Hippocampal formation (tissue), 2 donors: ENCODE data around the gene UBA52.
A peak's percentile ranks its signal among the peaks of the same experiment; 100 is the strongest.
"Not testable (repeated sequence)": the region's sequence is repeated elsewhere in the genome, so short reads cannot be mapped to it uniquely, and the experiment has no call there.

ENCODE experiments used
- DNase-seq, 2 donors: peaks; one replicate each; lab custom pipeline; 2025; lab: John Stamatoyannopoulos, UW

The UBA52 gene

DNA sequence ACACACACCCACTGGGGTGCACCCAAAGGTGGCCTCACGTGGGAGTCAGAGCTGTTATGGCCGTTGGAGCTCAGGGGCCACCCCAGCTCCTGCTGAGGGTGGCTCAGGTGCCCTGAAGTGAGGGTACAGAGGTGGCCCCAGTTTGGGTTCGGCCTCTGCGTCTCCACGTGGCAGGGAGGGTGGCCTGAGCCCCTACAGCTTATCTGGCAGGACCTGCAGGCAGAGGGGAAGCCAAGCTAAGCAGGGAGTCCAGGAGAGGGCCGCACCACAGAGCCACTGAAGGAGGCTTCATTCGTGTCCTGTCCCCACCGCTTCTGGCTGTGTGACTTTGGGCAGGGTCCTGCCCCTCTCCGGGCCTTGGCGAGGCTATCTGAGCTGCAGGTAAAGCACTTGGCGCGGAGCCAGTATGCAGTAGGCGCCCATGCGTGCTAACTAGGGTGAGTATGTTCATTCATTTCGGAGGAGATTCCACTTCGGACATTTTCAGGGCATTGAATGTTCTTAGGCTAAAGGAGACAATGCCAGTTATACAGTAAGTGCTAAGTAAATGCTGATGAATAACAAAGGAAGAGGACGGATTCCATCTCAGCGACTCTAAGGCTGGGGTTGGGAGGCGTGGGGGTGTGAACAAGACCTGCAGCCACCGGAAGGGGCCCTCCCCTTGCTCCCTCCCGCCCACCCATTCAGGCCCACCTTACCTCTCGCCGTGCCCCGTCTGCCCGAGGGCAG is 21.9 kb downstream of the UBA52 start:
- no peak for DNase-seq

DNA sequence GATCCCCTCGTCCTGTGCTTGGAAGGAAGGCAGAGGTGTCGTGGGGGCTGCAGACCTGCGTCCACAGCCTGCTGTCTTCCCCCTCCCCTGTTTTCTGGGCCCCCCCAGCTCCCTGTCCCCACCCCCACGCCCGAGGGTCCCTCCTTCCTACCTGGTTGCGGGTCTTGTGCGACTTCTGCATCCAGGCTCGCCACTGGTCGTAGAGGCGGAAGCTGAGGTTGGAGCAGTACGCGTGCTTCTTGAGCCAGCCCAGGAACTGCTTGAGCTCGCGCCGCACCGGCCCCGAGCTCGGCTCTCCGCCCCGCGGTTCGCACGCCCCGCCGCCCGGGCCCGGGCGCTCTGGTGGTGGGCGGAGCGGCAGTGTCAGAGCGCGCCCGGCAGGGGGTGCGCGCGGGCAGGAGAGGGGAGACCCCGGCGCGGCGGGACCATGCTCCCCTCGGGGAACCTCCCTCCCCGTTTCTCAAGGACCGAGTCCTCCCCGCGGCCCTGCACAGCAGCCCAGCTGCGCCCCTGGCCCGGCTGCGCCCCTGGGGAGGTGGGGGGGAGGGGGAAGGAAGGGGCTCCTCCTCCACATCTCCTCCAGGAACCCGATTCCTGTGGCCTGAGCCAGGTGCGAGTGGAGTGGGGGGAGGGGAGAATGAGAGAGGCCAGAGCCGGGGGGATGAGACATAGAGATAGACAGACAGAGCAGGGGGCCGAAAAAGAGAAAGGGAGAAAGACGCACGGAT is 22.6 kb downstream of the UBA52 start:
- peak in 1 of 2 donors; percentile 24 for DNase-seq

GRCh38 chr19:18594824-18595373 is 23.2 kb downstream of the UBA52 start:
- DNase-seq: no peak

- DNase-seq: no peak
Measured at GRCh38 chr19:18595475-18595874, 23.8 kb downstream of the UBA52 start.

DNA sequence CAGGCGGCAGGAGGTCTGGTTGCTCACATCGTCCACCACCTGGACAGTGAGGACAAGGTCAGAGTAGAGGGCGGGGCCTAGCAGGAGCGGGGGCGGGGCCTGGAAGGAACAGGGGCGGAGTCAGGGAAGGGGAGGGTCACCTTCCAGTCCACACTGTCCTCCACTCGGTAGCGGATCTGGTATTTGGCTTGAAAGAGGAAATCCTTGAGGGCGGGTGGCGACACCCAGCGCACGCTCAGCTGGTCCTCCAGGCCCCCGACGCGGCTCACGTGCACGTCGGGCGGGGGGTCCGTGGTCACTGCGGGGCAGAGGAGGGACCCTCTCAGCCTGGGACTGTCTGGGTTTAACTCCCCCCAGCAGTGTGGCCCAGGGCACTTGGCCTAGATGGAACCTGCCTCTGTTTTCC is 25.1 kb downstream of the UBA52 start:
- DNase-seq: no peak

DNA sequence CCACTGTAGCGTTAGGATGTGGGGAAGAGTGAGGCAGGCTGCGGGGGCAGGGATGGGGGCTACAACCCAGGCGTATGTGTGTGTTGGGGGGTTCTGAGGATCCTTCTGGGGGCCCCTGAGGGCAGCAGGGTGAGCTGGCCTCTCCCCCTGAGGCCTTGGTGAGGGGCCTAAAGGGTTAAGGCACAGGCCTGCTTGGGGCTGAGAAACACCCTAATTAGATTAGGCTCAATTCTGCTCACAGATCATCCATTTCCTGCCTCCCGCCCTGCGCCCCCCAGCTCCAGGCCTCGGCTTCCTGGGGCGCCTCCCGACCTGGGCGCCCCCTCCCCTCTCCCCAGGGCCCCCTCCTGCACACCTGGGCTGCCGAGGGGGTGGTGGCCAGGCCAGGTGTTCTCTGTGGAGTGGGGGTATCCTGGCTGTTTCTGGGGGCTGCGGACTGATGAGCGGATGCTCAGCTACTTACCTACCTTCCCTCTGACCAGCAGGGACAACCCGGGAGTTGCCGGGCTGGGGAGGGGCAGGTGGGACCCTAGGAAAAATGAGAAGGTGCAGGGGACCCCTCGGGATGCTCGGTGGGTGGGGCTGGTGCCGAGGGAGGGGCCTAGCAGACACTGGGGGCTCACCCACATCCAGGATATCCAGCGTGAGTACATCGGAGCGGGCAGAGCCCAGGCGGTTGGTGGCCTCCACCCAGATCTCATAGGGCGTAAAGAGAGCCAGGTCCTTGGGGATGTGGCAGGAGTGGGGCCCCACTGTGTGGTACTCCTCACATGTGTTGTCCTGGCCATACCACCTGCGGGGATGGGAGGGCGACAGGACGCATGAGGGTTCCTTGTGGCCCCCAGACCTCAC is 26.4 kb downstream of the UBA52 start:
- DNase-seq: no peak

- DNase-seq: no peak
Measured at GRCh38 chr19:18599485-18599884, 27.8 kb downstream of the UBA52 start.

DNA sequence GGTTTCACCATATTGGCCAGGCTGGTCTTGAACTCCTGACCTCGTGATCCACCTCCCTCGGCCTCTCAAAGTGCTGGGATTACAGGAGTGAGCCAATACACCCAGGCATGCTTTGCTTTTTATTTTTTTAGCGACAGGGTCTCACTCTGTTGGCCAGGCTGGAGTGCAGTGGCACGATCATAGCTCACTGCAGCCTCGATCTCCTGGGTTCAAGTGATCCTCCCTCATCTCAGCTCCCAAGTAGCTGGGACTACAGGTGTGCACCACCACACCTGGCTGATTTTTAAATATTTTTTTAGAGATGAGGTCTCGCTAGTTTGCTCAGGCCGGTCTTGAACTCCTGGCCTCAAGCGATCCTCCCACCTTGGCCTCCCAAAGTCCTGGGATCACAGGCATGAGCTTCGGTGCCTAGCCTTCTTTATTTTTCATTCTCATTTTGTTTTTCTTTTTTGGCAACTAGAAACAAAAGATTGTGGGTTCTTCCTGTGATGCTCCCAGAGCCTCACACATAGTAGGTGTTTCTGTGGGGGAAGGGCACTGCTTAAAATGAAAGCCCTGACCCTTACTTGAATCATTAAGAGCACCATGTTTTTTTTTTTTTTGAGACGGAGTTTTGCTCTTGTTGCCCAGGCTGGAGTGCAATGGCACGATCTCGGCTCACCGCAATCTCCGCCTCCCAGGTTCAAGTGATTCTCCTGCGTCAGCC is 29.2 kb downstream of the UBA52 start:
- not testable (repeated sequence) for DNase-seq

GRCh38 chr19:18601875-18602274 is 30.2 kb downstream of the UBA52 start:
- no peak for DNase-seq

DNA sequence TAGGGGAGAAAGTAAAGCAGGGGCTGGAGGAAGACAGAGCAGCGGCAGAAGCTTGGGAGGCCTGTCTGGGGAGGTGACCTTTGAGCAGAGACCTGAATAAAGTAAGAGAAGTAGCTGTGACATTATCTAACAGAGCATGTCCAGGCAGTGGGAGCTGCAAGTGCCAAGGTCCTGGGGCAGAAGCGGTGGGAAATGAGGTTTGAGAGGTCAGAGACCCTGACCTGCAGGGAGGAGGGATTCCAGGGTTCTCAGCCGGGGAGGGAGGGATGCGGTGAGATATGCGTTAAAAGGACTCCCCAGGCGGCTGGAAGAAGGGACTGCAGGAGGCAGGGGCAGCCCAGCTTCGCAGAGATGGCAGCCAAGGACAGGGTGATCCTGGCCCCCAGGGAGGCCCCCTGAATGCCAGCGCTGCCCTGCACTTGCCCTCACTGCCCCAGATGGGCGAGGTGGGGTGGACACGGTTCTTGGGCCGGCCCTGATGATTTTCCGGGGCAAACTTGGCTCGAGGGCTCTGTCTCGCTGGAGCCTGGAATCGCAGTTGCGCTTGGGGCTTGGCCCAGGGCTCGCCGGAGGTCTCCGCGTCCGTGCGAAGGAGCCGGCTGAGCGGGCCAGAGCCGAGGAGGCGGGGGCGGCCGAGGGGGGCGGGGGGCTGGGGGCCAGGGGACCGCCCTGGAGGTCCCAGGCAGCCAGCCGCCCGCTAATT is 31.7 kb downstream of the UBA52 start:
- DNase-seq: no peak

- DNase-seq: no peak
Measured at GRCh38 chr19:18603958-18604819, 32.5 kb downstream of the UBA52 start.

GRCh38 chr19:18604820-18605159 is 33.1 kb downstream of the UBA52 start:
- DNase-seq: no peak

GRCh38 chr19:18605196-18605545 is 33.5 kb downstream of the UBA52 start:
- no peak for DNase-seq

GRCh38 chr19:18605546-18606280 is 34.1 kb downstream of the UBA52 start:
- DNase-seq: no peak

DNA sequence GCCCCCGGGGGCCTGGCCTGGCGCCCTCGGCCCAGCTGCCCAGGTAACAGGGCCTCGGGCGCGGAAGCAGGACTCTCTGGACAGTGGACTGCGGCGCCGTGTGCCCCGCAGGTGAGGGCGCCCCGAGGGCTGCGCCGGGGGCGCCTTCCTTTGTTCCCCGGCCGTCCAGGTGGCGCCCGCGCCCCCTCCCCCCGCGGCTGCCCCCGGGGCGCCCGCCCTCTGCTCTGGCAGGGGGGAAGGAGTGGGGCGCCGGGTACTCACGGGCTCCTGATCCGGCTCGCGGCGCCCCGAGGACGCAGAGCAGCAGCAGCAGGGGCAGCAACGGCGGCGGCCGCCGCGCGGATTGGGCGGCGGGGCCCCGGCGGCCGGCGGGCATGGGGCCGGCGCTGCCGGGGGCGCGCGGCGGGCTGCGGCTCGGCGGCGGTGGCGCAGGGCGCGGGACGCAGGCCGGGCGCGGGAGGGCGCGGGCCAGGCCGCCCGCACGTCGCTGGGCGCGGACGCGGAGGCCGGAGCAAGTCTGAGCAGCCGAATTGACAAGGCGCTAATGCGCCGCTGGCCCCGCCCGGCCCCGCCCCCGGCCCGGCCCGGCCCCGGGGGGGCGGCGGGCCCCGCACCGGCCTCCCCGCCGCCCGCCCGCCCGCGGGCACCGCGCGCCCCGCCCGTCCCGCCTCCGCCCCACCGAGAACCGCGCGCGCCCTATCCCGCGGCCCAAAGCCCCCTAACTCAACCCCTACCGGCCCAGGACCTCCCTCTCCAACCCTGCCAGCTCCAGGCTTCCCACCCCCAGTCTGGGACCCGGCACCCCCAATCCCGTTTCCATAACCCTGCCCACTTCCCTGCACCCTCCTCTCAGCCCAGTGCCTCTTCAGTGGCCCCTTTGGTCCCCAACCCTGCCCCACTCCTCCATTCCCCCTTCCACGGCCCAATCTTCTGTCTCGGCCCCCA is 34.9 kb downstream of the UBA52 start, which contains the start of gene CRLF1:
Gene CRLF1, minus strand, starts transcription at position 519 of the 945 bp plus-strand sequence. Its CDS starts 143 bp downstream, at position 376.
- DNase-seq: no peak

- DNase-seq: no peak
Measured at GRCh38 chr19:18607226-18608101, 35.8 kb downstream of the UBA52 start.

- no peak for DNase-seq
Measured at GRCh38 chr19:18608102-18608804, 36.6 kb downstream of the UBA52 start.
